AG04450 (cell line): ENCODE measurements around the gene LRRC8D. TPM values are rescaled to one million over a fixed set of nuclear protein-coding genes. Genes with fewer than 3 reads are reported as not detected.

ENCODE experiments used
- CTCF ChIA-PET: fragments of 300-600, 350-600 bp; formaldehyde crosslinking; extraction: SDS; loops from one replicate; lab custom pipeline; 2022; ENCODE audit warnings: antibody characterized with exemption, inconsistent platforms; lab: Charles Lee
- POLR2A ChIA-PET: fragments of 350-600 bp; formaldehyde crosslinking; extraction: SDS; loops from one replicate; lab custom pipeline; 2021; ENCODE audit warnings: antibody characterized with exemption, inconsistent platforms; lab: Yijun Ruan, JAX
- DNase-seq: peaks from one replicate; pipeline ENCODE4 v3.0.0-alpha.2; 2011; ENCODE audit warnings: low read depth, low spot score
- H3K27ac ChIP-seq: one replicate; pipeline ENCODE4 v1.5.1; 2012; ENCODE audit warnings: low read depth, low read length, control low read depth
- H3K27me3 ChIP-seq: one replicate; pipeline ENCODE4 v1.6.0; 2012; ENCODE audit warnings: low read length; ENCODE audit not compliant: control insufficient read depth, insufficient read depth
- H3K4me3 ChIP-seq: 2 replicates; pipeline ENCODE4 v1.5.1; 2011; ENCODE audit warnings: mild to moderate bottlenecking, low read depth, low read length, control low read depth
- H3K9me3 ChIP-seq: 2 replicates; pipeline ENCODE4 v1.5.1; 2012; ENCODE audit warnings: low read length; ENCODE audit not compliant: control insufficient read depth, insufficient read depth
- polyA plus RNA-seq: library from polyadenylated mRNA; depleted of rRNA; stranded (reverse); fragments of >200 nt; gene quantifications from 2 replicates; pipeline ENCODE4 v1.2.3, GENCODE V29; 2011
- TF ChIP-seq, protein P1 (sequence below): IDR thresholded peaks from 2 replicates; pipeline ENCODE4 v1.5.1; 2011; ENCODE audit warnings: low read depth, low read length, control low read depth, inconsistent platforms

LRRC8D gene
- polyA plus RNA-seq, 1 experiment, result 48.7 TPM

- CTCF ChIA-PET, result interaction anchor here (1.0 kb wide), 1 partner anchor 111 kb away, joined by 3 read pairs; no protein-coding TSS in a partner anchor
- H3K27ac ChIP-seq, result no peak overlapping the region
Measured at GRCh38 chr1:89953929-89954328, 133.1 kb downstream of the LRRC8D start.

DNA sequence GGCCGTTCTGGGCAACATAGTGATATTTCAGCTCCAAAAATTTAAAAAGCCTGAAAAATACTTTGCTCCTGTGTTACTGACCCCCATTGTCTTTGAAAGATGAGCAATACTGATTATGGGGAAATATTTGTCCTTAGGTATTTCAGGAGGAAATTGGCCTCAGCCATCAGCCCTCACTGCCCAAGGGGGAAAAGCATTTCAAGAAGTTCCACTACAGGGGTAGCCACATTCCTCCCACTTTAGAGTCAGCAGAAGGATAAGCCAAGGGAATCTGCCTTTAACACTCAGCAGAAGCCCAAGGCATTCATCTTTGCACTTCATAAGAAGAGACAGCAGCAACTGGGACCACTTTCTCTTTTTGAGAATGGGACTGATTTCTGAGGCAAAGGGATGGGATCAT is 133.6 kb downstream of the LRRC8D start:
- Histone ChIP-seq H3K9me3 (no peaks in the 10 kb centered on the region), H3K27ac (no peak overlapping the region), H3K27me3 (no peaks in the 10 kb centered on the region), H3K4me3 (no peak overlapping the region)
- TF ChIP-seq, protein P1, sequence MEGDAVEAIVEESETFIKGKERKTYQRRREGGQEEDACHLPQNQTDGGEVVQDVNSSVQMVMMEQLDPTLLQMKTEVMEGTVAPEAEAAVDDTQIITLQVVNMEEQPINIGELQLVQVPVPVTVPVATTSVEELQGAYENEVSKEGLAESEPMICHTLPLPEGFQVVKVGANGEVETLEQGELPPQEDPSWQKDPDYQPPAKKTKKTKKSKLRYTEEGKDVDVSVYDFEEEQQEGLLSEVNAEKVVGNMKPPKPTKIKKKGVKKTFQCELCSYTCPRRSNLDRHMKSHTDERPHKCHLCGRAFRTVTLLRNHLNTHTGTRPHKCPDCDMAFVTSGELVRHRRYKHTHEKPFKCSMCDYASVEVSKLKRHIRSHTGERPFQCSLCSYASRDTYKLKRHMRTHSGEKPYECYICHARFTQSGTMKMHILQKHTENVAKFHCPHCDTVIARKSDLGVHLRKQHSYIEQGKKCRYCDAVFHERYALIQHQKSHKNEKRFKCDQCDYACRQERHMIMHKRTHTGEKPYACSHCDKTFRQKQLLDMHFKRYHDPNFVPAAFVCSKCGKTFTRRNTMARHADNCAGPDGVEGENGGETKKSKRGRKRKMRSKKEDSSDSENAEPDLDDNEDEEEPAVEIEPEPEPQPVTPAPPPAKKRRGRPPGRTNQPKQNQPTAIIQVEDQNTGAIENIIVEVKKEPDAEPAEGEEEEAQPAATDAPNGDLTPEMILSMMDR, result no peak
- ChIA-PET POLR2A (interaction anchor here (0.6 kb wide), 1 partner anchor 43 kb away, joined by 3 read pairs; no protein-coding TSS in a partner anchor), CTCF (interaction anchor here (0.5 to 1.0 kb wide), 2 partner anchors 111 to 173 kb away, joined by 3 read pairs; no protein-coding TSS in a partner anchor)
- DNase-seq, result no peak

More at GRCh38 chr1:89953929-89954328, 133.1 kb downstream of the LRRC8D start:
- TF ChIP-seq, protein P1, result no peak
- Histone ChIP-seq H3K4me3 (no peak overlapping the region), H3K9me3 (no peaks in the 10 kb centered on the region), H3K27me3 (no peaks in the 10 kb centered on the region)
- POLR2A ChIA-PET, result interaction anchor here (0.6 kb wide), 1 partner anchor 43 kb away, joined by 3 read pairs; no protein-coding TSS in a partner anchor
- no peak for DNase-seq

GRCh38 chr1:89955311-89956205 is 134.7 kb downstream of the LRRC8D start:
- Histone ChIP-seq H3K9me3 (no peaks in the 10 kb centered on the region), H3K27ac (no peak overlapping the region), H3K27me3 (no peaks in the 10 kb centered on the region), H3K4me3 (no peak overlapping the region)
- ChIA-PET POLR2A (no interaction called here), CTCF (interaction anchor here (0.6 kb wide), 1 partner anchor 129 kb away, joined by 3 read pairs; no protein-coding TSS in a partner anchor)
- DNase-seq, result no peak
- TF ChIP-seq, protein P1, result no peak

DNA sequence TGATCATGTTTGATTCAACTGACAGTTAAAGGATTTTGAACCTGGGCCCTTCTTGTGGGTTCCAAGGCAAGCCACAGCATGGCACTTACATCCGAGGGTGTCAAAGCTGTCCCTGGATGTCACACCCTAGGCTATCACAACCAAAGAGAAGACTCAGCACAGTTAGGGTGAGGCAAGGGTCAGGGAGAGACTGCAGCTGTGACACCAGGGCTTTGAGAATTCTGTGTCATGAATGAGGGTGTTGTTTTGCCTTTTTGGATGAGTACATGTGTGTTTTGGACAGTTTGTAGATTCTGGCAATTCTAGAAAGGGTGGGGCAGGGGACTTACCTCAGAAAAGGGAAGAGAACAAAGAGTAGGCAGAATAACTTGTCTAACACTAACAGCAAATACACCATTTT is 136.3 kb downstream of the LRRC8D start:
- Histone ChIP-seq H3K9me3 (no peaks in the 10 kb centered on the region), H3K27me3 (no peaks in the 10 kb centered on the region), H3K27ac (no peak overlapping the region), H3K4me3 (no peak overlapping the region)
- CTCF ChIA-PET, result interaction anchor here (1.0 to 1.2 kb wide), 2 partner anchors 30 to 114 kb away, joined by 4 read pairs; no protein-coding TSS in a partner anchor
- TF ChIP-seq, protein P1, result no peak
- POLR2A ChIA-PET, result no interaction called here
- no peak for DNase-seq
